ENCODE measurements around the gene CDC42BPG.

GRCh38 chr11:64803846-64804345 is 40.6 kb downstream of the CDC42BPG start:
- TF ChIP-seq FOXJ3 (CRISPR knock-in tag; IDR thresholded peaks at IDR 0.05; ENCODE audit: borderline replicate concordance), result no peak
- no peak for TF ChIP-seq CTCF (IDR thresholded peaks at IDR 0.05)
- TF ChIP-seq SP1 (CRISPR knock-in tag; conservative IDR thresholded peaks at IDR 0.05), result no peak
- TF ChIP-seq CREB1 (CRISPR knock-in tag; IDR thresholded peaks at IDR 0.05), result no peak
- TF ChIP-seq RORB (CRISPR knock-in tag; IDR thresholded peaks at IDR 0.05), result no peak
- no peak for TF ChIP-seq TEAD4 (CRISPR knock-in tag; IDR thresholded peaks at IDR 0.05)
- TF ChIP-seq IRF1 (CRISPR knock-in tag; IDR thresholded peaks at IDR 0.05), result no peak
- no peak for TF ChIP-seq ERG (CRISPR knock-in tag; IDR thresholded peaks at IDR 0.05)
